ENCODE data around the gene NIN.

The NIN gene

GRCh38 chr14:50773632-50774541 is 57.1 kb downstream of the NIN start:
- Histone ChIP-seq H3K4me3 (ENCODE audit: low read depth in 1 of 2, low read length in 2 of 2) (no peak overlapping the region), H3K9ac (ENCODE audit: low read depth, low read length) (no peak overlapping the region), H3K4me2 (ENCODE audit: insufficient read depth, low read length) (no peak overlapping the region), H4K20me1 (ENCODE audit: insufficient read depth, low read length) (no peaks in the 10 kb centered on the region), H3K9me3 (ENCODE audit: insufficient read depth, low read length, severe bottlenecking) (no peaks in the 10 kb centered on the region), H2AFZ (ENCODE audit: low read depth, low read length) (no peak overlapping the region), H3K27me3 (ENCODE audit: insufficient read depth, low read length, poor library complexity) (no peaks in the 10 kb centered on the region), H3K4me1 (ENCODE audit: insufficient read depth, low read length) (no peaks in the 10 kb centered on the region), H3K36me3 (ENCODE audit: insufficient read depth, low read length) (peaks cover 76% of the 10 kb centered on the region), H3K27ac (ENCODE audit: low read length) (no peak overlapping the region), H3K79me2 (ENCODE audit: insufficient read depth, low read length) (no peaks in the 10 kb centered on the region)
- ATAC-seq (ENCODE audit: insufficient read depth, low read depth) (peak; percentile 70), DNase-seq (peak; percentile 35)
- TF ChIP-seq, protein P1, sequence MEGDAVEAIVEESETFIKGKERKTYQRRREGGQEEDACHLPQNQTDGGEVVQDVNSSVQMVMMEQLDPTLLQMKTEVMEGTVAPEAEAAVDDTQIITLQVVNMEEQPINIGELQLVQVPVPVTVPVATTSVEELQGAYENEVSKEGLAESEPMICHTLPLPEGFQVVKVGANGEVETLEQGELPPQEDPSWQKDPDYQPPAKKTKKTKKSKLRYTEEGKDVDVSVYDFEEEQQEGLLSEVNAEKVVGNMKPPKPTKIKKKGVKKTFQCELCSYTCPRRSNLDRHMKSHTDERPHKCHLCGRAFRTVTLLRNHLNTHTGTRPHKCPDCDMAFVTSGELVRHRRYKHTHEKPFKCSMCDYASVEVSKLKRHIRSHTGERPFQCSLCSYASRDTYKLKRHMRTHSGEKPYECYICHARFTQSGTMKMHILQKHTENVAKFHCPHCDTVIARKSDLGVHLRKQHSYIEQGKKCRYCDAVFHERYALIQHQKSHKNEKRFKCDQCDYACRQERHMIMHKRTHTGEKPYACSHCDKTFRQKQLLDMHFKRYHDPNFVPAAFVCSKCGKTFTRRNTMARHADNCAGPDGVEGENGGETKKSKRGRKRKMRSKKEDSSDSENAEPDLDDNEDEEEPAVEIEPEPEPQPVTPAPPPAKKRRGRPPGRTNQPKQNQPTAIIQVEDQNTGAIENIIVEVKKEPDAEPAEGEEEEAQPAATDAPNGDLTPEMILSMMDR (IDR thresholded peaks at IDR 0.05; ENCODE audit: borderline replicate concordance, extremely low read depth, low read length, poor library complexity, severe bottlenecking) = peak; percentile 75
- TF ChIP-seq EZH2 (IDR thresholded peaks at IDR 0.05; ENCODE audit: borderline replicate concordance, low read depth, low read length, severe bottlenecking) = no peak

DNA sequence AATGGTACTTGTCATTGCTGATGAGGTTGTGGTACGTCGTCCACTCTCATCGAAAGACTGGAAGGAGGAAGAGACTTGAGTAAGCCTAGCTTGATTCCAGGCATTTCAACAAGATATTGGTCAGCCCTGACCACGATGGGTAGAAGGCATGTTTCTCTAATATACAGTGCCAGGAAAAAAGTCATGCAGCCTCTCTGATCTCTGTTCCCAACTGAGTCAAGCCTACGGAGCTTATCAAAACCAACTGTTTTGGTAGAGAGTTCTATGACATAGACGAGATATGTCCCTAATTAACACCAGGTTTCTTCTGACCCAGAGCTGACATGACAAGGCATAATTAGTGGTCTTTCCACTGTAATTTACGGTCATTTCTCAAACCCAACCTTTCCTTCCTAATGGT is 58.5 kb downstream of the NIN start:
- DNase-seq = no peak
- Histone ChIP-seq H3K79me2 (ENCODE audit: insufficient read depth, low read length) (no peaks in the 10 kb centered on the region), H2AFZ (ENCODE audit: low read depth, low read length) (no peak overlapping the region), H3K4me3 (ENCODE audit: low read depth in 1 of 2, low read length in 2 of 2) (no peak overlapping the region), H3K27ac (ENCODE audit: low read length) (no peak overlapping the region), H3K9me3 (ENCODE audit: insufficient read depth, low read length, severe bottlenecking) (no peaks in the 10 kb centered on the region), H3K4me1 (ENCODE audit: insufficient read depth, low read length) (no peaks in the 10 kb centered on the region), H3K27me3 (ENCODE audit: insufficient read depth, low read length, poor library complexity) (no peaks in the 10 kb centered on the region), H3K9ac (ENCODE audit: low read depth, low read length) (no peak overlapping the region), H3K4me2 (ENCODE audit: insufficient read depth, low read length) (no peak overlapping the region), H3K36me3 (ENCODE audit: insufficient read depth, low read length) (peaks cover 86% of the 10 kb centered on the region), H4K20me1 (ENCODE audit: insufficient read depth, low read length) (no peaks in the 10 kb centered on the region)
- ATAC-seq (ENCODE audit: insufficient read depth, low read depth) = no peak
- no peak for TF ChIP-seq EZH2 (IDR thresholded peaks at IDR 0.05; ENCODE audit: borderline replicate concordance, low read depth, low read length, severe bottlenecking)

DNA sequence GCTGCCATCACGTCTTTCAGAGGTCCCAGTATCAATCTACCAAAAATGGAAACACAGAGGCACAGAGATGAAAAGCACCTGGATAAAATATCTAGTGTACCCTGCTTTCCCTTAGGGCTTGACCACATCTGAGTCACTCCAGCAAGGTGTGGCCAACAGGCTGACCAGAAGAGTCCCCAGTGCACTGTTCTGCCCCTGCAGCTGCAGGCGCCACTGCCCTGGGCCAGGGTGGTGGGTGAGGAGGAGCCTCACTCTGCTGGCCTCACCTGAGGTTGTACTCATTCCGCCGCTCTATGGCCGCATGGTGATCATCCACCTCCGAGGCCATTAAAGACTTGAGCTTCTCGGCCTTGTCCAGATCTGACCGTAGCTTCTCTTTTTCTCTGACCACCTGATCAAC is 60.4 kb downstream of the NIN start:
- no peak for TF ChIP-seq EZH2 (IDR thresholded peaks at IDR 0.05; ENCODE audit: borderline replicate concordance, low read depth, low read length, severe bottlenecking)
- TF ChIP-seq, protein P1 (IDR thresholded peaks at IDR 0.05; ENCODE audit: borderline replicate concordance, extremely low read depth, low read length, poor library complexity, severe bottlenecking) = no peak
- no peaks in the 10 kb centered on the region for H3K79me2 ChIP-seq (ENCODE audit: insufficient read depth, low read length)
- no peak for ATAC-seq (ENCODE audit: insufficient read depth, low read depth)
- H3K27ac ChIP-seq (ENCODE audit: low read length) = no peak overlapping the region
- no peak overlapping the region for H2AFZ ChIP-seq (ENCODE audit: low read depth, low read length)
- H3K4me1 ChIP-seq (ENCODE audit: insufficient read depth, low read length) = no peaks in the 10 kb centered on the region
- H3K4me3 ChIP-seq (ENCODE audit: low read depth in 1 of 2, low read length in 2 of 2) = no peak overlapping the region
- H3K9me3 ChIP-seq (ENCODE audit: insufficient read depth, low read length, severe bottlenecking) = no peaks in the 10 kb centered on the region
- H3K36me3 ChIP-seq (ENCODE audit: insufficient read depth, low read length) = peaks cover 89% of the 10 kb centered on the region
- no peak for DNase-seq
- H3K27me3 ChIP-seq (ENCODE audit: insufficient read depth, low read length, poor library complexity) = no peaks in the 10 kb centered on the region
- H4K20me1 ChIP-seq (ENCODE audit: insufficient read depth, low read length) = no peaks in the 10 kb centered on the region
- H3K9ac ChIP-seq (ENCODE audit: low read depth, low read length) = no peak overlapping the region
- H3K4me2 ChIP-seq (ENCODE audit: insufficient read depth, low read length) = no peak overlapping the region

DNA sequence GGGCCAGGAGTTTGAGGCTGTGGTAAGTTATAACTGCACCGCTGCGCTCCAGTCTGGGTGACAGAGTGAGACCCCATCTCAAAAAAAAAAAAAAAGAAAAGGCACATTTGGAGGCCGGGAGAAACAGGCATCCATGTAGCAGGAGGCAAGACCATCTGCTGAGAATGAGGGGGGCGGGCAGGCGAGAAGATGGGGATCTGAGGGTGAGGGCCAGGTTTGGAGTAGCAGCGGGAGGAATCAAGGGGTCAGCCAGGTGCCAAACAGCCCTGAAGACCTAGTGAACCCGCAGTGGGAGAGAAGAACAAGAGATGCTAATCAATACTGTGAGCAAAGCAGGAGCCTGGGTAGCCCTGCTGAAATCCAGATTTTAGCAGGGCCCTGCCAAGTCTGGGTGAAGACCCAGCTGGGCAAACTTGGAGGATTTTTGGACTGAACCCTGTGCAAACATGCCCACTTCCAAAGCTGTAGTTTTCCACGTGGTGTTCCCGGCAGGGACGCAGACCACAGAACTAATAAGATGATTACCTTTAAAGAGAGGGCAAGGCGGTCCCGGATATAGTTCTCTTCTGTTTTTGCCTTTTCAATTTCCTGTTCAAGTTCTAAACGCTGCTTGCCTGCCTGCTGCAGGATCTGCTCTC is 61.0 kb downstream of the NIN start:
- H4K20me1 ChIP-seq (ENCODE audit: insufficient read depth, low read length) = no peaks in the 10 kb centered on the region
- TF ChIP-seq EZH2 (IDR thresholded peaks at IDR 0.05; ENCODE audit: borderline replicate concordance, low read depth, low read length, severe bottlenecking) = no peak
- TF ChIP-seq, protein P1 (IDR thresholded peaks at IDR 0.05; ENCODE audit: borderline replicate concordance, extremely low read depth, low read length, poor library complexity, severe bottlenecking) = no peak
- no peak for ATAC-seq (ENCODE audit: insufficient read depth, low read depth)
- H3K27me3 ChIP-seq (ENCODE audit: insufficient read depth, low read length, poor library complexity) = no peaks in the 10 kb centered on the region
- H3K4me1 ChIP-seq (ENCODE audit: insufficient read depth, low read length) = no peaks in the 10 kb centered on the region
- no peak overlapping the region for H3K27ac ChIP-seq (ENCODE audit: low read length)
- no peak overlapping the region for H3K9ac ChIP-seq (ENCODE audit: low read depth, low read length)
- H3K4me2 ChIP-seq (ENCODE audit: insufficient read depth, low read length) = no peak overlapping the region
- no peaks in the 10 kb centered on the region for H3K79me2 ChIP-seq (ENCODE audit: insufficient read depth, low read length)
- no peak overlapping the region for H2AFZ ChIP-seq (ENCODE audit: low read depth, low read length)
- H3K9me3 ChIP-seq (ENCODE audit: insufficient read depth, low read length, severe bottlenecking) = no peaks in the 10 kb centered on the region
- no peak overlapping the region for H3K4me3 ChIP-seq (ENCODE audit: low read depth in 1 of 2, low read length in 2 of 2)
- peaks cover 91% of the 10 kb centered on the region for H3K36me3 ChIP-seq (ENCODE audit: insufficient read depth, low read length)
- DNase-seq = no peak

Data from DND-41 (cell line).